HG03520 (cell line): ENCODE results near the gene HNRNPR.
"Not testable (repeated sequence)": the region's sequence is repeated elsewhere in the genome, so short reads cannot be mapped to it uniquely, and the experiment has no call there.

Source experiments
- ATAC-seq: cut with Tn5 transposase; IDR thresholded peaks from one replicate; pipeline ENCODE4 v1.9.1; 2021; ENCODE audit warnings: mild to moderate bottlenecking, moderate library complexity; ENCODE audit not compliant: unreplicated experiment

HNRNPR gene

DNA sequence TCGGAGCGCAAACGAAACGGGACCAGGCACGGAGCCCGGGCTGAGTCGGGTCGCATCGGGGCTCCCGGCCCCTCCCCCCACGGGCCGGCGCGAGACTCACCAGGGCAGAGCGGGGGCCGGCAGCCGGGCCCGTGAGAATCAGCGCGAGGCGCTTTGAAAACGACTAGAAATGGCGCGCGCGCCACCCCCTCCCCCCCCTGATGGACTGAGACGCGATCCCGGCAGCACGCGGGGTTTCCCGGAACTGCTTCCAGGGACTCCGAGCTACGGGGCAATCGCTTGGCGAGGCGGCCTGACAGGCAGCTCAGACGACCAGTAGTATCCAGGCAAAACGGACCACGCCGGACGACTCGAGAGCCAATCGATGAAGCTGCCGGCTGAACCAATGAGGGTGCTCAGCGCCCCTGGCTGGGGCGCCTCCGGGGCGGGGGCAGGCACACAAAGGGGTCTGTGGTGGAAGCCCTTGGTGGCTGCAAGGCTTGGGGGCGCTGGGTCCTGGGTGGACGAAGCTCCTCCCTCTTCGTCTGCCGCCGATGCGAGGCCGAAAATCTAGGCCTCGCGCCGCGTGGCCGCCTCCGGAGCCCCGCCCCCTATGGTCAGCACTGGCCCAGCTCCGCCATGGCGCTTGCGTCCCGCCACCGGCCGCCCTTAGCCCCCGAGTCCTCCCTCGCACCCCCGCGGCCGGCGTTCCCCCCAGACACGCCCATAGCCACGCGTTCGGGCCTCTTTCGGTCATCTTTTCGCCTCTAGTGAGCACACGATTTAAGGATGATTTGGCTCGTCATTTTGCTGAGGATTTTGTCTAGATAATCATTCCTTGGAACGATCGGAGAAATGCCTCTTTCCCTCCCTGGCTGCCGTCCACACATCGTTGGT, at the start of gene HNRNPR:
TSS of gene HNRNPR (minus strand) at position 174 of the 876 bp plus-strand sequence. CDS start 3,276 bp downstream, outside the sequence.
- ATAC-seq = peak; percentile 95

DNA sequence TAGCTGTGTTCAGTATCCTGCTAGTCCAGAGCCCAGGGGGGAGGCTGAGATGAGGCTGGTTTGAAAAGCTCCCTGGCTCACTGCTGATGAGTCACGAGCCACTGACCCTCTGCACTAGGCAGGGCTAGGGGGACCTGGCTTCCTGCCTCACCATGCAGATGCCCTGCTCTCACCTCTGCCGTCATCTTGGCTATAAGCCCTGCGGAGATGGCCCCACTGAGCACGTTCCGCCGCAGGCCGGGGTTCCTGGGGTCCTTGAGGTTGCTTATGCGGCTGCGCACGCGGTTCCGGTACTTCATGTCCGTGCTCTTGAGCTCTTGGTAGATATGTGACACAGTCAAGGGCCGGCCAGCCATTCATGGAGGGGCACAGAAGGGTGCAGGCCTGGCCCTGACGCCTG, 49.6 kb upstream of the HNRNPR start:
- ATAC-seq = no peak

DNA sequence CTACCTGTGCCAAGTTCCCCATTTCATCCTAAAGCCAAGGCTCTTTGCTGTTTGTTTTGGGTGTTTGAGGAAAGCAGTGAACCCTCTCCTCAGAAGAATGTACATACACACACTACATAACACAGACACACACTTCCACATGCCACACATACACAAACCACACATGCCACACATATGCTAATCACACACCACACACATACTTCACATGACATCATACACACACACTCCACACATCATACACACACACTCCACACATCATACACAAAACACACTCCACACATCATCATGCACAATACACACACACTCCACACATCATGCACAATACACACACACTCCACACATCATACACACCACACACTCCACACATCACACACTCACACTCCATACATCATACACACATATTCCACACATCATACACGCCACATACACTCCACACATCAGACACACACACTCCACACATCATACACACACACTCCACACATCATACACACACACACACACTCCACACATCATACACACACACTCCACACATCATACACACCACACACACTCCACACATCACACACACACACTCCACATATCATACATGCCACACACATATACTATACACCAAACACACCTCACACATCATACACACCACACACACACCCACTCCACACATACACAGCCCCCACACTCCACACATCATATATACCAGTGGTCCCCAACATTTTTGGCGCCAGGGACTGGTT, 48.2 kb upstream of the HNRNPR start:
- ATAC-seq = no peak

DNA sequence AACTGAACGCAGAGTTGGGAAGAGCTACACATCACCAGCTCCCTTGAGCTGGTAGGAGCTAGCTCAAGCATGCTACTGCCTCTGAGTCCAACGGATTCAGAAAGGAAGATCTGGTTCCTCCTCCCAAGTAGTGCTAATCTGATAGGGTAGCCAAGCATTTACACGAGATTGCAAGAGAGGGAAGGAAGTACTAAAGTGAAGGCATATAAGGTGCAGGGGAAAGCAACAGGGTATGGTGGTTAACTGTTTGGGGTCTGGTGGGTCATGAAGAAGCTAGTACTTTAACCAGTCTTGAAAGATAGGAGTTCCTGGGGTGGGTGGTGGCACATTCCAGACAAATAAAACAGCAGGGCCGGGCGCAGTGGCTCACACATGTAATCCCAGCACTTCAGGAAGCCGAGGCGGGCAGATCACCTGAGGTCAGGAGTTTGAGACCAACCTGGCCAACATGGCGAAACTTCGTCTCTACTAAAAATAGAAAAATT, 45.8 kb upstream of the HNRNPR start:
- ATAC-seq = no peak

DNA sequence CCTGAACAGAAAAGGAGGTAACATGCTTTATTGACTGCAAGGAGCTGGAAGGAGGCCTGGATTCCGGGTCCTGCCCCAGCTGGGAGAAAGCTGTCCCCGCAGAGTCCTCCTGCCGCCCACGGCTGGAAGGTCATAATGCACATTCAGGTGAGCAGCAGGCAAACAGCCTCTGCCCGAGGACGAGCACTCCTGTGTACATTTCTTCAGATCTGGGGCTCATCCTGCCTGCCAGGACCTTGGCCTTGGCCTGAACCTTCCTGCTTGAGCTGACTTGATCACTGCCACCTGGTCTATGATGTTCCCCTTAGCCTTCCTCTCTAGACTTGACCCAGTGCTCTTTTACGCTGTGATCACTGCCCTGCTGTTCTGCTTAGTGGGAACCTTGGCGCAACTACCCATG, 43.4 kb upstream of the HNRNPR start:
- ATAC-seq = no peak

DNA sequence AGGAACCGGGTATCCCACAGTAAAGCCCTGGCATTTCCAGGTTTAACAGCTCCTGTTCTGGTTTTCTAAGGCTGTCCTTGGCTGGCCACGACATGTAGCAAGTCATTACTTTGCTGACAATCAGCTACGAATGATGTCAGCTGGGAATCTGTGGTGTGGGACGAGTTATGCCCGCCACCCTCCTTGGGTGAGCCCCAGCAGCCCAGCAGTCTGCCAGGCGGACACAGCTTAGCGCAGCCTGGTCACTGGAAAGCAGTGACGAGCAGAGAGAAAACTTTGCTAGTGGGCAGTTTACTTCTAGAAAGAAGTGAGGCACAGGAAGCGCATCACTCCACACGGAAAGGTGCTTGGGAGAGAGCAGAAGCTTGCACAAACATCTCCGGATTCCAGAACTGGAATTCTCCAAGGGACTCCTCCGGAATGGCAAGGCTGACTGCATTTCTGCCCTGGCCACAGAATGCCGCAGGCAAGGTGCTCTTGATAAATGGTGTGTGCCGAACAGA, 41.1 kb upstream of the HNRNPR start:
- ATAC-seq = no peak

DNA sequence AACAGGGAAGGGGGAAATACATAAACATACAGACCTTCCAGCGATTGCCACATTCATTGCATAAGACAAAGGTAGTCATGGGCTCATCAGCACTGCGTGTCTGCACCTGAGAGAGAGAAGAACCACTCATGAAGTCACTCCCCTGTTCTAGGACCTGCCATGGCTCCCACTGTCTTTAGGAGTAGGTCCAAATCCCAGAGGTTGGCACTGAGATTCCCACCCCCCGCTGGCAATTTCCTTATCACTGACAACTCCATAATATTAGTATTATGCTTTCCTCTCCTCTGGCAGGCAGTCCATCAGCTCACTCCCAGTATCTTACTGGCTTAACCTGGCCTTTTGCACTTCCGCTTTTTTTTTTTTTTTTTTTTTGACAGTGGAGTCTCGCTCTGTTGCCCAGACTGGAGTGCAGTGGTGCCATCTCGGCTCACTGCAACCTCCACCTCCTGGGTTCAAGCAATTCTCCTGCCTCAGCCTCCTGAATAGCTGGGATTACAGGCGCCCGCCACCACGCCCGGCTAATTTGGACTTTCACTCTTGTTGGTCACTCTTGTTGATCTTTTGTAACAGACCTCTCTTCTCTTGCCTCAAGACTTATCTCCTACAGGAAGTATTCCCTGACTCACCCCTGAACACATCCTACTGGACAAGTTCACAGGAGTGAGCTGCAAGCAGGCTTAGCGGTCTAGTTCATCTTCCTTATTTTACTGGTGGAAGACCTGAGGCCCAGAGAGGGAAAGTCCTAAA, 40.4 kb upstream of the HNRNPR start:
- no peak for ATAC-seq

DNA sequence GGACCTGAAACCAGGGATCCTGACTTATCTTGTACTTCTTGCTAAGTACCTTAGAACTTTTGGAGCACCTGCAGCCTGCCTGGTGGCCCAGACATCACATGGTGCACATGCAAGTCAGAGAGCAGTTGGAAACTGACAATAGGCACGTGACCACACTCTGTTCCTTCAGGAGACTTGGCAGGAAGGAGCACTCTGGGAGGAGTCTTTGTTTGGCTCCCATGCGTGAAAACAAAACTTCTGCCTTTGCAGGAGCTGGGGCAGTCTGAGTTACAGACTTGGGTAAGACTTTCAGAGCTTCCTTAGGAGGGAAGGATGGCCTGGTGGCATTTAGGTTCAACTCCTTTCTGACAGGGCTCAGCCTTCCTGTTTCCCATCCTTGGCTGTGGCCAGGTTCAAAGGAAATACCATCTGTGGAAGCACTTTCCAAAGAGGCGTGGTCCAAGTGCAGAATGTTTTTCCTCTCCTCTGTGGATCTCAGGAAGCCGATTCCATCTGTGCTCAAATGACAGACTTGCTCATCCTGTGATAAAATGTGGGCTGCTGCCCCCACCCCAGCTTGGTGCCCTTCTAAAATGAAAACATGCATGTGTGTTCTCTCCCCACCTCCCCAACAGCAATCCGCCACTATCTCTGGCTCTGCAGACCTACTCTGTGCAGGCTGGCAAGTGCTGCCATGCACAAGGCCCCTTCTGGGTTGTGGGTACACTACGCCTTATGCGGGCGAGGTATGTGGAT, 39.7 kb upstream of the HNRNPR start:
- ATAC-seq = no peak

DNA sequence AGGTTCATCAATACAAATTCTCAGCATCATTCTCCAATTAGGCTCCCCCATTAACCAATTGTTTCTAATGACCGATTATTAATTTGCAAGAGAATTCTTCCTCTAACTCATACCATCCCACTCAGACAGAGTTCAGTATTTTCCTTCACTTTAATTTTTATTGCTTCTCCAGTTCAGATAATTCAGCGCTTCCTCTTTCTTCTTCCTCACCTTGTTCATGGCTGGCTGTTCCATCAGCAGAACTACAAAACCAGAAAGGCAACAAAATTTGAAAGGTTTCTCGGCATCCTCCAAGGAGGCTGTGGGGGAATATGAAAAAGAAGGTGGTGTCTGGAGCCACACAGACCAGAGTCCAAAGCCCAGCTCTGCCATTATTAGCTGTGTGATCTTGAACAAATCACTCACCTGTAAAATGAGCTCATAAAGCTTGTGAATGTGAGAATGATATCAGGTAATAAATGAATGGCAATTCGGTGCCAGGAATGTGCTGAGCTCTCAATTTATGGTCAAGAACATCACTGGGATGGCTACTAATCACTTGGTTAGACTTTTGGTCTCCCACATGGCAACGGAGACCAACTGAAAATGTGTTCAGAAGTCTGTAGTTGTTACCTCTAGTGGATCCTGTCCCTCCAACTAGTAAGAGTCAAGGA, 37.3 kb upstream of the HNRNPR start:
- no peak for ATAC-seq

DNA sequence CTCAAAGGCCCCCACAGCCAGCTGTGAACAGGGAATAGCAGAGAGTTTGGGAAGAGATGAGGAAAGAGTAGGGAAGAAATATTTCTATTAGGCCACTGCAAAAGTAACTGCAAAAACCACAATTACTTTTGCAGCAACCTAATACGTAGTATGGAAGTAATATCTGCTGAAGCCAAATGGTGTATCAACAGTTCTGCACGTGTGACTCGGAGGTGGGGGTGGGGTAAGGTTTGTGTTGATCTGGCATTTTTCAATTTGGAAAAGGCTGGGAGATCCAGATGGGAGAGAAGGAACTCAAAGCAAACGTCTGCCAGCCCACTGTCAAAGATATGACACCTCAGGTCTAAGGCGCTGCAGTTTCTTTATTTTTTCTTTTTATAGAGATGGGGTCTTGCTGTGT, 36.6 kb upstream of the HNRNPR start:
- ATAC-seq = no peak

DNA sequence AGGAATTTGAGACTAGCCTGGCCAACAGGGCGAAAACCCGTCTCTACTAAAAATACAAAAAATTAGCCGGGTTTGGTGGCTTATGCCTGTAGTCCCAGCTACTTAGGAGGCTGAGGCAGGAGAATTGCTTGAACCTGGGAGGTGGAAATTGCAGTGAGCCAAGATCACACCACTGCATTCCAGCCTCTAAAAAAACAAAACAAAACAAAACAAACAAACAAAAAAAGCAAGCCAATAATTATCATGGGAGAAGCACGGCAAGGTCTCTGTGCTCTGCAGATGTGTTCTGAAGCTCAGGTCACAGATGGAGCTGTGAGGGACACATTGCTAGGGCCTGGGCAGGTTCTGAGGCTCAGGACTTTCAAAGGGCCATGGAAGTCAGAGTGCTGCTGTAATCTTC, 36.2 kb upstream of the HNRNPR start:
- not testable (repeated sequence) for ATAC-seq

DNA sequence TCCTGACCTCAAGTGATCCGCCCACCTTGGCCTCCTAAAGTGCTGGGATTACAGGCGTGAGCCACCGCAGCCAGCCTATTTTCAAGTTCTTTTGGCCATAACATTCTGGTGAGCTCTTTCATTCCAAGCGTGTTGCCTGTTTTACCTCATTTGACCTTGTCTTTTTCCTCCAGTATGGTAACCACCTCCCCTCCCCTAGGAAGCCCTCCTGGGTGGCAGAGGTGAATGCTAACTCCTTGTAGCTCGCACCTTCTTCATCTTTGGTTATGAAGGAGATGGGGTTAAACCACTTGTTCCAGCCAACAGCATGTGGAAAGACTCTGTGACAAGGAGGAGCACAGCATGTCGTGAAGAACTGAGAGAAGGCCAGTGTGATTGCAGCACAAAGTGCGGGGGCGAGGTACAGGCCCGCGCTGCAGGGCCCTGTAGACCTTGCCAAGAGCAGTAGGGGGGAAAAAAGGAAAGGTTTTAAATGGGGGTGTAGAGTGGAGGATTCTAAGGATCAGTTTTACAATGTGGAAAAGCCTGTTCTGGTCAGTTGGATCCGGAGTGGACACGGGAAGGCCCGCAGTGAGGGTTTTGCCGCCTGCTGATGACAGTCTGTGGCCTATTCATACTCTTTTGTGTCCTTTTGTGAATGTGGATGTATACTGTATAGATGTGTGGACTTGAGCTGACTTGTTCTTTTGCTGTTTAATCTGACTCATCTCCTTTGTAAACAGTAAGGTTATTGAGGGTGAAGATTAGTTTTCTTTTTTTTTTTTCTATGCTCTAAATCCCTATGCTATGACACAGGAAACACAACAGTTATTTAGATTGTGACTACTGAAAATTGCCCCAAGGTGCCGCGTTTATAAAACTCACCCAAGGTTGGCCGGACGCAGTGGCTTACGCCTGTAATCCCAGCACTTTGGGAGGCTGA, 33.1 kb upstream of the HNRNPR start:
- no peak for ATAC-seq

DNA sequence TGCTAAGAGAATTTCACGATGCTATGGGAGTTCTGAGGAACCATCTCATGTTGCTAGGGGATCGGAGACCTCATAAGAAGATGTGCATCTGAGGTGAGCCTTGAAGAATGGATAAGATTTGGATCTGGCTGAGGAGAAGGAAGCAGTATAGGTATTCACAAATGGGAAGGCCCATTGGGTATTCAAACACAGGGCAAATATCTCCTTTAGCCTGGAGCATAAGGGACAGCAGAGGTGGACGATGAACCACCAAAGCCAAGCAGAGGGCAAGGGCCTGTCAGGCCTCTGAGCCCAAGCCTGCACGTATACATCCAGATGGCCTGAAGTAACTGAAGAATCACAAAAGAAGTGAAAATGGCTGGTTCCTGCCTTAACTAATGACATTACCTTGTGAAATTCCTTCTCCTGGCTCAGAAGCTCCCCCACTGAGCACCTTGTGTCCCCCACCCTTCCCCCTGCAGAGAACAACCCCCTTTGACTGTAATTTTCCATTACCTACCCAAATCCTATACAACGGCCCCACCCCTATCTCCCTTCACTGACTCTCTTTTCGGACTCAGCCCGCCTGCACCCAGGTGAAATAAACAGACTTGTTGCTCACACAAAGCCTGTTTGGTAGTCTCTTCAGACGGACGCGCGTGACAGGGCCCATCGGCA, 30.1 kb upstream of the HNRNPR start:
- ATAC-seq = not testable (repeated sequence)

DNA sequence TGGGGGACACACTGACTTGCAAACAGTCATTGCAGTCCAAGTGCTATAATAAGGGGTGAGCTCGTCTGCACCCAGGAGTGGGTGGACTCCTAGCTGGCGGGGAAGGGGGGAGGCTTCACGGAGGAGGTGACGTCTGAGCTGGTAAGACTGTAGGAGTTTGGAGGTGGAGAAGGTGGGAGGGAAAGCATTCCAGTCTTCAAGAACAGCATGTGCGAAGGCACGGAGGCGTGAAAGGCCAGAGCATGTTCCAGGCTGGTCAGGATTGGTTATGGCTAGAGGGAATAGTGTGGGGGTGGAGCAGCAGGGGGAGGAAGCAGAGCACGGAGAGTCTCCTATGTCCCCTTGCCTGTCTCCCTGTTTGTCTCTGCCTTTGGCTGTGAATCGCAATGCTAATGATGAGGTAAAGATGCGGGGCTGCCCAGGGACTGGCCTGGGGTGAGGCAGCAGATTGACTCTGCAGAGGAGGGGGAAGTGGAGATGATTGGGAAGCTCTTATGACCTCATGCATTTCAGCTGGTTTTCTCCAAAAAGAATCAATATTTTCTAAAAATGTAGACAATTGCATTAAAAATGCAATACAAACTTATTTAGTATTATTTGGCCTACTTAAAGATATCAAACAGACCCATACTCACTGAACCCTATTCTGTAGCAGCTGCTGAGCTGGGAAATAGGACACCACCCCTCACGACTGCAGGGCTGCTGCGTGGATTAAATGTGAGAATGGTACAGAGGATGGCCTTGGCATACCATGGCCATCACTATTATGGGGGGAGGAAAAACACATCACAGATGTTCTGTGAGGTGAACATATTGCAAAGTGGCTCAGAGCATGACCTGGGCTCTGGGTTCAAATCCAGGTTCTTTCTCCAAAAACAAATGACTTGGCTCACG, 28.1 kb upstream of the HNRNPR start:
- no peak for ATAC-seq

DNA sequence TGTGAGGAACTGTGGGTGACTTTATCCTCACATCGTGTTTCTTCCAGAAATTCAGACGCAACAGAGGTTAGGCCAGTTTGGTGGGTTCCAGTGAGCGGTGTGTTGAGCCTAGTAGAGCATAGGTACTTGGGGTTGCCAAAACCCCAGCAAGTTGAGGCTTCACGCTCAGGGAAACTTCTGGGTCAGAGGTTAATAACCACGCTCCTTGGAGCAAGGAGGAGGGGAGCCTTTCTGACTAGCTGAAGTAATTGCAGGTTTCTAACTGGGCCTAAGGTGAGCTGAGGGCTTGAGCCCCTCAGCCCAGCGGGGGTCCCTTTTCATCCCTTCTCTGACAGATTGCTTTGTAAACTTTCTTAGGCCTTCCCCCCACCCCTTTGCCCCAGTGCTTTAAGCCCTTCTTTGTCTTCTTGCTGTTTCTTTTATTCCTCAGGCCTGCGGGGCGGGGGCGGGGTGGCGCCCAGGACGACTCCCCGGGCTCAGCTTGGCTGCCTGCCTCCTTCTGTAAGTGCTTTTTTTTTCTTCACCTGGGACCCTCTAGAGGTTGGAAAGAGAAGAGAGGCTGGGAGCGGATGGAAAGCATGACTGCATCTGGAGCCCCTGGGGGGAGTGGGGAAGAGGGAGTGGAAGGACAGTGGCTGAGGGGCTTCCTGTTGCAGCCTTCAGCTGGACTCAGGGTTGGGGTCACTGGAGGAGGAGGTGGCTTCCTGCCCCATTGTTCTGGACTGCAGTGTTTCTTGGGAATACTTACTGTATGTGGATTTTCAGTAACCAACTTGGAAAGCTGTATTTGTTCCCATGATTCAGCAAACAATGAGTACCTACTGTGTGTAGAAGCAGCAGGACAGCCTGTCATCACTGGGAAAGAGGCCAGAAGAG, 26.9 kb upstream of the HNRNPR start:
- ATAC-seq = no peak

DNA sequence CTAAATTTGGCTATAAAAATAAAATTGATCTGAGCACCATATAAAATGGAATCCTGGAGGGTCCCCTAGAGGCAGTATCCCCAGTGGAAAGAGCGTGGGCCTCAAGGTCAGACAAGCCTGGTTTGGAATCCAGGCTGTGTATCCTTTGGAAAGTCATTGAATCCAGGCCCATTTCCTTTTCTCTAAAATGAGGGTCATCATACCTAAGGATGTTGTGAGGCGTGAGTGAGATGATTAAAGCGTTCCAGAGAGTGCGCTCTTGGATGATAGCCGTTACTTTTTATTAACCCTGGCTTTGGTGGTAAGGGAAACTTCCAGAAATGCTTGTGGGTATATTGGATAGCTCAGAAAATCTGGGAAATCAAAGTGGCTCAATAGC, 26.2 kb upstream of the HNRNPR start:
- ATAC-seq = no peak
